HepG2 (cell line): ENCODE data around the gene DNAJC1. TPM values are rescaled to one million over a fixed set of nuclear protein-coding genes. Genes with fewer than 3 reads are reported as not detected.

Source experiments
- DMAP1 ChIP-seq: IDR thresholded peaks from 2 replicates; pipeline ENCODE4 v1.6.1; 2016
- ETV5 ChIP-seq: IDR thresholded peaks from 2 replicates; pipeline ENCODE4 v1.6.1; 2018; ENCODE audit warnings: missing biosample characterization, missing genetic modification reagents, inconsistent platforms, borderline replicate concordance
- FOXK2 ChIP-seq: fragments of 450-650 bp; IDR thresholded peaks from 2 replicates; pipeline ENCODE4 v1.6.1; 2016
- HOXA7 ChIP-seq: sonication (generic); formaldehyde crosslinking; IDR thresholded peaks from 2 replicates; pipeline ENCODE4 v1.8.1; 2022; ENCODE audit warnings: mild to moderate bottlenecking, missing genetic modification reagents, moderate library complexity
- KDM3A ChIP-seq: IDR thresholded peaks from 2 replicates; pipeline ENCODE4 v1.6.1; 2018; ENCODE audit warnings: low read depth, missing compliant biosample characterization
- NCOA5 ChIP-seq: sonication (generic); formaldehyde crosslinking; IDR thresholded peaks from 2 replicates; pipeline ENCODE4 v1.4.0; 2020; ENCODE audit warnings: missing genetic modification reagents
- POLR2A ChIP-seq, 2 experiments: IDR thresholded peaks; 2 replicates each; pipeline ENCODE4 v1.6.1; 2011; ENCODE audit warnings: low read depth in 2 of 2, low read length in 2 of 2, mild to moderate bottlenecking in 1 of 2, moderate library complexity in 1 of 2; ENCODE audit not compliant: insufficient read depth in 1 of 2
- RARG ChIP-seq: sonication (generic); formaldehyde crosslinking; IDR thresholded peaks from 2 replicates; pipeline ENCODE4 v1.4.0; 2020; ENCODE audit warnings: low read depth, mild to moderate bottlenecking, missing genetic modification reagents
- SMYD3 ChIP-seq: sonication (generic); formaldehyde crosslinking; IDR thresholded peaks from 2 replicates; pipeline ENCODE4 v1.8.1; 2023; ENCODE audit warnings: mild to moderate bottlenecking, missing genetic modification reagents
- SRSF4 ChIP-seq: fragments of 200-400 bp; formaldehyde crosslinking; IDR thresholded peaks from one replicate; pipeline ENCODE4 v1.6.1; 2018; ENCODE audit warnings: mild to moderate bottlenecking, low read depth, low read length, moderate library complexity; ENCODE audit not compliant: poor library complexity, severe bottlenecking
- WIZ ChIP-seq: sonication (generic); formaldehyde crosslinking; IDR thresholded peaks from 2 replicates; pipeline ENCODE4 v1.5.1; 2020; ENCODE audit warnings: mild to moderate bottlenecking, missing genetic modification reagents
- ZBTB20 ChIP-seq: sonication (generic); formaldehyde crosslinking; IDR thresholded peaks from 2 replicates; pipeline ENCODE4 v1.8.1; 2023; ENCODE audit warnings: missing genetic modification reagents, low read depth, mild to moderate bottlenecking, borderline replicate concordance
- ZMAT3 ChIP-seq: sonication (generic); formaldehyde crosslinking; conservative IDR thresholded peaks from 2 replicates; pipeline ENCODE4 v1.7.0; 2021; ENCODE audit warnings: missing genetic modification reagents
- ZNF317 ChIP-seq: sonication (generic); formaldehyde crosslinking; IDR thresholded peaks from 2 replicates; pipeline ENCODE4 v1.5.0; 2020; ENCODE audit warnings: mild to moderate bottlenecking, missing genetic modification reagents
- ZNF34 ChIP-seq: sonication (generic); formaldehyde crosslinking; IDR thresholded peaks from 2 replicates; pipeline ENCODE4 v1.4.0; 2020; ENCODE audit warnings: mild to moderate bottlenecking, missing genetic modification reagents, borderline replicate concordance
- ZNF382 ChIP-seq: sonication (generic); formaldehyde crosslinking; IDR thresholded peaks from 2 replicates; pipeline ENCODE4 v1.5.0; 2020; ENCODE audit warnings: missing genetic modification reagents, mild to moderate bottlenecking, borderline replicate concordance
- ZNF431 ChIP-seq: sonication (generic); formaldehyde crosslinking; IDR thresholded peaks from 2 replicates; pipeline ENCODE4 v1.9.0; 2022; ENCODE audit warnings: missing genetic modification reagents, low read depth, mild to moderate bottlenecking, borderline replicate concordance
- ZNF572 ChIP-seq: sonication (generic); formaldehyde crosslinking; IDR thresholded peaks from 2 replicates; pipeline ENCODE4 v1.5.1; 2020; ENCODE audit warnings: mild to moderate bottlenecking, missing genetic modification reagents
- ZNF577 ChIP-seq: sonication (generic); formaldehyde crosslinking; IDR thresholded peaks from 2 replicates; pipeline ENCODE4 v1.4.0; 2020; ENCODE audit warnings: mild to moderate bottlenecking, low read depth, missing genetic modification reagents, borderline replicate concordance
- ZNF589 ChIP-seq: sonication (generic); formaldehyde crosslinking; conservative IDR thresholded peaks from 2 replicates; pipeline ENCODE4 v1.8.0; 2022; ENCODE audit warnings: mild to moderate bottlenecking, moderate library complexity, missing genetic modification reagents
- ZNF883 ChIP-seq: sonication (generic); formaldehyde crosslinking; IDR thresholded peaks from 2 replicates; pipeline ENCODE4 v1.5.1; 2020; ENCODE audit warnings: mild to moderate bottlenecking, missing genetic modification reagents; ENCODE audit errors: not compliant biosample characterization
- polyA plus RNA-seq, 8 experiments: library from polyadenylated mRNA; depleted of rRNA in 3 of 8; stranded (reverse) in 7 of 8; unstranded in 1 of 8; fragments of >200 nt; fragmentation: Illumina TruSeq in 4 of 8; extraction: Trizol in 4 of 8; gene quantifications; 2 replicates each; pipeline versions ENCODE4 v1.2.1 to v1.2.3, GENCODE V29; 2011 to 2016; ENCODE audit warnings: low read depth in 4 of 8, missing spikeins in 1 of 8, mixed read lengths in 1 of 8; ENCODE audit not compliant: insufficient read depth in 1 of 8
- total RNA-seq, 5 experiments: library from RNA; depleted of rRNA; stranded (reverse); fragments of >200 nt; fragmentation: Illumina TruSeq; extraction: Trizol; gene quantifications; 2 replicates each; pipeline ENCODE4 v1.2.3, GENCODE V29; 2016; ENCODE audit warnings: low read depth in 1 of 5
- TF ChIP-seq, protein P1 (sequence below): sonication (generic); formaldehyde crosslinking; IDR thresholded peaks from 2 replicates; pipeline ENCODE4 v1.4.0; 2020; ENCODE audit warnings: mild to moderate bottlenecking, low read depth, missing genetic modification reagents
- TF ChIP-seq, protein P2 (sequence below): sonication (generic); formaldehyde crosslinking; IDR thresholded peaks from 2 replicates; pipeline ENCODE4 v1.4.0; 2020; ENCODE audit warnings: missing genetic modification reagents
- TF ChIP-seq, protein P3 (sequence below): IDR thresholded peaks from 2 replicates; pipeline ENCODE4 v1.6.1; 2016; ENCODE audit warnings: missing compliant biosample characterization, missing genetic modification reagents, borderline replicate concordance
- TF ChIP-seq, protein P4 (sequence below): sonication (generic); formaldehyde crosslinking; IDR thresholded peaks from 2 replicates; pipeline ENCODE4 v1.4.0; 2020; ENCODE audit warnings: missing genetic modification reagents

The DNAJC1 gene
- total and polyA plus RNA-seq, 2 of the 13 experiments (the other 11 are each of a cell fraction or from before 2014, with no cell fraction given), result 9.9 to 16.6 TPM

DNA sequence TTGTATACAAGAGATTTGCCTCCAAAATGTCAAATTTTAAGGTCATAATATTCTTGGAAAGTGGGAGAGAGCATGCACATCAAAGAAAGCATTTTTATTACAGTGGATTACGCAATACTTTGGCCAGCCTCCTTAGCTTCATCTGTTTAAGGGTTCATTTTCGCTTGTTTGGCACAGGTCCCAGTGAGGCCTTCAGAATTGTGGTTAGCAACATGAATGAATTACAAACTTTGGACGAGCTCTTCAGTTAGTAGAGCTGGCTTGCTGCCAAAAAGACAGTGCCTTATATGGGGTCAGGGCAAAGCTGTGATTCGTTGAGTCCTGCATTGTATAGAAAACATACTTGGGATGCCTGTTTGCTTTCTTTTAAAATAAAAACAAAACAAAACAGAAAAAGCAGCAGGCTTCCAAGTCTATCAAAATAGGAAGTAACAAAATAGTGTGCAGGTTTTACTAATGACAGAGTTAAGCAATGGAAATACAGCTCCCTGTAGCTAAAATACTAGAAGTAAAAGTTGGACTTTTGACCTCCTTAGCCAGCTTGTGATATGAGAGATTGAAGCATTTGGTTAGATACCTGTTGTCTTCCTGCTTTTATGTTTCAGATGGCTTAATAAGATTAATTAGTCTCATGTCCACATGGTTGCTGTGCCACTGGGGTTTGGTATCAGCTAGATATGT, 278.7 kb downstream of the DNAJC1 start (continued):
- TF ChIP-seq, protein P1, sequence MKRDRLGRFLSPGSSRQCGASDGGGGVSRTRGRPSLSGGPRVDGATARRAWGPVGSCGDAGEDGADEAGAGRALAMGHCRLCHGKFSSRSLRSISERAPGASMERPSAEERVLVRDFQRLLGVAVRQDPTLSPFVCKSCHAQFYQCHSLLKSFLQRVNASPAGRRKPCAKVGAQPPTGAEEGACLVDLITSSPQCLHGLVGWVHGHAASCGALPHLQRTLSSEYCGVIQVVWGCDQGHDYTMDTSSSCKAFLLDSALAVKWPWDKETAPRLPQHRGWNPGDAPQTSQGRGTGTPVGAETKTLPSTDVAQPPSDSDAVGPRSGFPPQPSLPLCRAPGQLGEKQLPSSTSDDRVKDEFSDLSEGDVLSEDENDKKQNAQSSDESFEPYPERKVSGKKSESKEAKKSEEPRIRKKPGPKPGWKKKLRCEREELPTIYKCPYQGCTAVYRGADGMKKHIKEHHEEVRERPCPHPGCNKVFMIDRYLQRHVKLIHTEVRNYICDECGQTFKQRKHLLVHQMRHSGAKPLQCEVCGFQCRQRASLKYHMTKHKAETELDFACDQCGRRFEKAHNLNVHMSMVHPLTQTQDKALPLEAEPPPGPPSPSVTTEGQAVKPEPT, result no peak
- TF ChIP-seq, protein P2, sequence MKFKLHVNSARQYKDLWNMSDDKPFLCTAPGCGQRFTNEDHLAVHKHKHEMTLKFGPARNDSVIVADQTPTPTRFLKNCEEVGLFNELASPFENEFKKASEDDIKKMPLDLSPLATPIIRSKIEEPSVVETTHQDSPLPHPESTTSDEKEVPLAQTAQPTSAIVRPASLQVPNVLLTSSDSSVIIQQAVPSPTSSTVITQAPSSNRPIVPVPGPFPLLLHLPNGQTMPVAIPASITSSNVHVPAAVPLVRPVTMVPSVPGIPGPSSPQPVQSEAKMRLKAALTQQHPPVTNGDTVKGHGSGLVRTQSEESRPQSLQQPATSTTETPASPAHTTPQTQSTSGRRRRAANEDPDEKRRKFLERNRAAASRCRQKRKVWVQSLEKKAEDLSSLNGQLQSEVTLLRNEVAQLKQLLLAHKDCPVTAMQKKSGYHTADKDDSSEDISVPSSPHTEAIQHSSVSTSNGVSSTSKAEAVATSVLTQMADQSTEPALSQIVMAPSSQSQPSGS (CRISPR knock-in tag), result 0 out of 2 replicates have a peak, but pooled peaks have one; percentile 27
- no peak for TF ChIP-seq FOXK2
- TF ChIP-seq DMAP1, result no peak
- TF ChIP-seq SRSF4, result no peak
- no peak for TF ChIP-seq ZNF577 (CRISPR knock-in tag)
- no peak for TF ChIP-seq WIZ (CRISPR knock-in tag)
- no peak for TF ChIP-seq HOXA7 (CRISPR knock-in tag)
- TF ChIP-seq, protein P3, sequence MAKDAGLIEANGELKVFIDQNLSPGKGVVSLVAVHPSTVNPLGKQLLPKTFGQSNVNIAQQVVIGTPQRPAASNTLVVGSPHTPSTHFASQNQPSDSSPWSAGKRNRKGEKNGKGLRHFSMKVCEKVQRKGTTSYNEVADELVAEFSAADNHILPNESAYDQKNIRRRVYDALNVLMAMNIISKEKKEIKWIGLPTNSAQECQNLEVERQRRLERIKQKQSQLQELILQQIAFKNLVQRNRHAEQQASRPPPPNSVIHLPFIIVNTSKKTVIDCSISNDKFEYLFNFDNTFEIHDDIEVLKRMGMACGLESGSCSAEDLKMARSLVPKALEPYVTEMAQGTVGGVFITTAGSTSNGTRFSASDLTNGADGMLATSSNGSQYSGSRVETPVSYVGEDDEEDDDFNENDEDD (CRISPR knock-in tag), result no peak
- no peak for TF ChIP-seq ZNF431 (CRISPR knock-in tag)
- TF ChIP-seq ZBTB20, result peak; percentile 48; the same call in 1 of the 2 replicates
- no peak for TF ChIP-seq RARG (CRISPR knock-in tag)
- TF ChIP-seq, protein P4, sequence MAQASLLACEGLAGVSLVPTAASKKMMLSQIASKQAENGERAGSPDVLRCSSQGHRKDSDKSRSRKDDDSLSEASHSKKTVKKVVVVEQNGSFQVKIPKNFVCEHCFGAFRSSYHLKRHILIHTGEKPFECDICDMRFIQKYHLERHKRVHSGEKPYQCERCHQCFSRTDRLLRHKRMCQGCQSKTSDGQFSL (CRISPR knock-in tag), result no peak
- no peak for TF ChIP-seq ZNF317 (CRISPR knock-in tag)
- no peak for TF ChIP-seq ZNF572 (CRISPR knock-in tag)
- no peak for TF ChIP-seq ZNF34
- TF ChIP-seq NCOA5 (CRISPR knock-in tag), result no peak
- TF ChIP-seq ZMAT3 (CRISPR knock-in tag), result no peak
- no peak for TF ChIP-seq POLR2A (IDR thresholded peaks at IDR 0.05; ENCODE audit: insufficient read depth in 1 of 2, low read depth in 2 of 2, low read length in 2 of 2)
- TF ChIP-seq SMYD3 (CRISPR knock-in tag), result no peak
- TF ChIP-seq ZNF589, result no peak
- no peak for TF ChIP-seq ETV5
- no peak for TF ChIP-seq KDM3A
- TF ChIP-seq ZNF382 (CRISPR knock-in tag), result no peak
- TF ChIP-seq ZNF883, result no peak
